Right lobe of liver (tissue), 6 donors: ENCODE measurements around the gene DDX6. TPM values are rescaled to one million over a fixed set of nuclear protein-coding genes. Genes with fewer than 3 reads are reported as not detected.
"Not testable (repeated sequence)": the region's sequence is repeated elsewhere in the genome, so short reads cannot be mapped to it uniquely, and the experiment has no call there.

Source experiments
- ATAC-seq, 4 donors: fragments of 200-7000 bp; cut with Tn5 transposase; one replicate each; pipeline ENCODE4 v1.9.1; 2020; ENCODE audit warnings: mild to moderate bottlenecking in 4 of 4, moderate library complexity in 4 of 4
- DNase-seq, 3 donors: peaks; one replicate each; pipeline ENCODE4 v3.0.0-alpha.2; 2020
- H3K27ac ChIP-seq, 3 donors: fragments of 200-600 bp; one replicate each; pipeline ENCODE4 v1.8.0; 2022
- H3K27me3 ChIP-seq, 2 donors: fragments of 200-600 bp; one replicate each; pipeline ENCODE4 v1.8.0; 2022
- H3K36me3 ChIP-seq, 4 donors: fragments of 200-600 bp; sonication (generic) in 1 of 4; one replicate each; pipeline versions ENCODE4 v1.5.1 to v1.8.0; 2017 to 2022; ENCODE audit warnings: control low read depth in 1 of 4
- H3K4me1 ChIP-seq, 4 donors: fragments of 200-600 bp; sonication (generic) in 1 of 4; one replicate each; pipeline versions ENCODE4 v1.5.1 to v1.8.0; 2017 to 2022; ENCODE audit warnings: control low read depth in 1 of 4
- H3K4me3 ChIP-seq, 3 donors: fragments of 200-600 bp; one replicate each; pipeline ENCODE4 v1.8.0; 2022
- H3K9me3 ChIP-seq, 4 donors: fragments of 200-600 bp; sonication (generic) in 1 of 4; one replicate each; pipeline versions ENCODE4 v1.5.1 to v1.8.0; 2017 to 2022; ENCODE audit warnings: control low read depth in 1 of 4
- POLR2A ChIP-seq: fragments of 450-650 bp; IDR thresholded peaks from one replicate; pipeline ENCODE4 v1.6.1; 2017; ENCODE audit warnings: antibody characterized with exemption, mild to moderate bottlenecking
- WGBS: methylation state at CpG from one replicate; pipeline ENCODE4 v1.1.6; 2018; ENCODE audit warnings: low coverage, low lambda C conversion rate; ENCODE audit not compliant: insufficient coverage; ENCODE audit errors: missing lambda C conversion rate; 5-methylcytosine and 5-hydroxymethylcytosine counted together
- intact Hi-C, 2 donors: fragments of 100-400 bp; cut with DNase I; formaldehyde crosslinking; loops; one replicate each; pipeline versions ENCODE4 v1.11.2 to v1.14.1; 2022
- total RNA-seq, 6 experiments: library from RNA; depleted of rRNA in 2 of 6; stranded (reverse); fragments of >200 nt in 2 of 6; fragmentation: NEBNext Ultra II Directional in 3 of 6; extraction: Animal tissue kit (Norgen Biotek cat#: 25700) in 3 of 6; gene quantifications; one replicate each; pipeline versions ENCODE4 v1.1.0 to v1.2.4, GENCODE V29; 2016 to 2023
- TF ChIP-seq, protein P1 (sequence below), 4 donors: fragments of 200-600 bp in 3 of 4; fragments of 450-650 bp in 1 of 4; IDR thresholded peaks; one replicate each; pipeline versions ENCODE4 v1.5.1 to v1.8.0; 2016 to 2022; ENCODE audit warnings: antibody characterized with exemption in 4 of 4, mild to moderate bottlenecking in 2 of 4
- donor health status: DM: no; HTN: yes; CAD: no.
- donor health status: DM: no; HTN: no; CAD: no.
- donor health status: DM: no; HTN: no; CAD: no.
- donor health status: DM: no; HTN: yes; CAD: no.
- donor health status: DM: no; HTN: yes; CAD: no.

The DDX6 gene
- total RNA-seq, 6 experiments from 2014 or later, result 37.9 to 46.1 (median 43.3) TPM

DNA sequence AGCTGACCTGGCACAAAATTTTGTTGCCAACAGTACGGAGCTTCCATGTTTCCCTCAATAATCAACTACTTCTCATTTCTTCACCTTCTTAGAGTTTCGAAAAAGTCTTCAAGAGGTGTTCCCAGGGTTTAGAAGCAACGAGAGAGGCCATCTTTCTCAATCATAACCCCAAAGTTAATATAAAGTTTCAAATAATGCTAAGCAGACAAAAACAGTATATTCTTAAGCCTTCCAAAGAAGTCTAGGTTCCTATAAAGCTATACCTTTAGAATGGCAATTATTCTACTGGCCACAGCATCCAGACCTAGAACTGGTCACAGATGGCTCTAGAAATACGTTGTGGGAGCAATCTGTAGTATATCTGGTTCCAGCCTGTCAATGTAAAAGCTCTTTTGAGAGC, 16.9 kb downstream of the DDX6 start:
- H3K36me3 ChIP-seq, result peaks cover 0 to 52% (median 20%) of the 10 kb centered on the region in 4 donors
- intact Hi-C loops, result no loop called here
- no peak overlapping the region for H3K27ac ChIP-seq
- H3K4me3 ChIP-seq, result no peak overlapping the region
- DNase-seq (no peak), ATAC-seq (no peak)
- WGBS, result 58% methylated on average over 4 of the region's 4 CpGs
- H3K27me3 ChIP-seq, result no peaks in the 10 kb centered on the region
- peaks cover 0 to 50% (median 11%) of the 10 kb centered on the region in 4 donors for H3K4me1 ChIP-seq
- H3K9me3 ChIP-seq, result no peaks in the 10 kb centered on the region
- no peak for TF ChIP-seq POLR2A
- TF ChIP-seq, protein P1, sequence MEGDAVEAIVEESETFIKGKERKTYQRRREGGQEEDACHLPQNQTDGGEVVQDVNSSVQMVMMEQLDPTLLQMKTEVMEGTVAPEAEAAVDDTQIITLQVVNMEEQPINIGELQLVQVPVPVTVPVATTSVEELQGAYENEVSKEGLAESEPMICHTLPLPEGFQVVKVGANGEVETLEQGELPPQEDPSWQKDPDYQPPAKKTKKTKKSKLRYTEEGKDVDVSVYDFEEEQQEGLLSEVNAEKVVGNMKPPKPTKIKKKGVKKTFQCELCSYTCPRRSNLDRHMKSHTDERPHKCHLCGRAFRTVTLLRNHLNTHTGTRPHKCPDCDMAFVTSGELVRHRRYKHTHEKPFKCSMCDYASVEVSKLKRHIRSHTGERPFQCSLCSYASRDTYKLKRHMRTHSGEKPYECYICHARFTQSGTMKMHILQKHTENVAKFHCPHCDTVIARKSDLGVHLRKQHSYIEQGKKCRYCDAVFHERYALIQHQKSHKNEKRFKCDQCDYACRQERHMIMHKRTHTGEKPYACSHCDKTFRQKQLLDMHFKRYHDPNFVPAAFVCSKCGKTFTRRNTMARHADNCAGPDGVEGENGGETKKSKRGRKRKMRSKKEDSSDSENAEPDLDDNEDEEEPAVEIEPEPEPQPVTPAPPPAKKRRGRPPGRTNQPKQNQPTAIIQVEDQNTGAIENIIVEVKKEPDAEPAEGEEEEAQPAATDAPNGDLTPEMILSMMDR (IDR thresholded peaks at IDR 0.05), result no peak

DNA sequence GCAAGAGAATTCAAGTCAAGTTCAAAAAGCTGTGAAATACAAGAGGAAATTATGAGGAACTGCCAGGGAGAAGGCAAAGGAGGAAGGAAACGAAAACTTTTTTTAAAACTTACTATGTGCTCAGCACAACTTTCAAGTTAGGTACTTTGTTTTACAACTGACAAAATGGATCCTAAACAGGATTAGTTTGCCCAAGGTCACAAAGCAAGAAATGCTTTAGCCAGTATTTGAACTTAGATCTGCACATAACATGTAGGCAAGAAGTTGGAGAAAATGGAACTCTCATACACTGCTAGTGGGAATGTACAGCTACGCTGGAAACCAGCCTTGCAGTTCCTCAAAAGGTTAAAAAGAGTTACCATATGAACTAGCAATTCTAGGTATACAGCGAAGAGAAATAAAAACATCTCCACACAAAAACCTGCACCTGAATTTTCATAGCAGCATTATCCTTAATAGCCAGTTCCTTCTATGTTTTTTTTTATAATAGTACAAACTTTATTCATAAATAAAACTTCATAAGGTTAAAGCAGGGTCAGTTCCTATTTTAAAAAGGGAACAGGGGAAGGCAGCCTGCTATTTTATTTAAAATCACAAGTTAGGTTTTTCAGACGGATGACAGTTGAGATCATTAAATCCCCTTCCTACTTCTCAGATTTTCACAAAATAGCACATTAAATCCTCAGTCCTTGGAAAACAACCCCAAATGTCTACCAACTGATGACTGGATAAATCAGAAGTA, 19.2 kb downstream of the DDX6 start:
- Histone ChIP-seq H3K4me1 (peaks cover 0 to 64% (median 16%) of the 10 kb centered on the region in 4 donors), H3K27me3 (no peaks in the 10 kb centered on the region), H3K27ac (peak overlapping the region in 1 of 3 donors; percentile 24), H3K36me3 (peaks cover 0 to 36% (median 9%) of the 10 kb centered on the region in 4 donors), H3K4me3 (no peak overlapping the region), H3K9me3 (no peaks in the 10 kb centered on the region)
- intact Hi-C loops, result no loop called here
- WGBS, result 51% methylated on average over 4 of the region's 4 CpGs
- DNase-seq (no peak), ATAC-seq (peak in 2 of 4 donors; percentile 24 to 33)
- no peak for TF ChIP-seq POLR2A
- TF ChIP-seq, protein P1 (IDR thresholded peaks at IDR 0.05), result no peak

DNA sequence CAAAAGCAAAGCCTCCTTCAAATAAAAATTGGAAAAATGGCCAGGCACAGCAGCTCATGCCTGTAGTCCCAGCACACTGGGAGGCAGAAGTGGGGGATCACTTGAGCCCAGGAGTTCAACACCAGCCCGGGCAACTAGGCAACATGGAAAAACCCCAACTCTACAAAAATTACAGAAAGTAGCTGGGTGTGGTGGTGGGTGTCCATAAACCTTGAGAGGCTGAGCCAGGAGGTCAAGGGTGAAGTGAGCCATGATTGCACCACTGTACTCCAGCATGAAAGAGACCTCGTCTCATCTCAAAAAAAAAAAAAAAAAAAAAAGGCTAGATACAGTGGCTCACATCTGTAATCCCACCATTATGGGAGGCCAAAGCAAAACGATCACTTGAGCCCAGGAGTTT, 22.3 kb downstream of the DDX6 start:
- Histone ChIP-seq H3K4me3 (no peak overlapping the region), H3K4me1 (peaks cover 0 to 55% (median 16%) of the 10 kb centered on the region in 4 donors), H3K27me3 (no peaks in the 10 kb centered on the region), H3K36me3 (peaks cover 4 to 35% (median 8%) of the 10 kb centered on the region in 4 donors), H3K27ac (no peak overlapping the region), H3K9me3 (no peaks in the 10 kb centered on the region)
- DNase-seq (no peak), ATAC-seq (peak in 3 of 4 donors; percentile 38 to 71 (median 38))
- intact Hi-C loops, result no loop called here
- no peak for TF ChIP-seq POLR2A
- TF ChIP-seq, protein P1 (IDR thresholded peaks at IDR 0.05), result no peak
- 41% methylated on average over 3 of the region's 3 CpGs for WGBS

DNA sequence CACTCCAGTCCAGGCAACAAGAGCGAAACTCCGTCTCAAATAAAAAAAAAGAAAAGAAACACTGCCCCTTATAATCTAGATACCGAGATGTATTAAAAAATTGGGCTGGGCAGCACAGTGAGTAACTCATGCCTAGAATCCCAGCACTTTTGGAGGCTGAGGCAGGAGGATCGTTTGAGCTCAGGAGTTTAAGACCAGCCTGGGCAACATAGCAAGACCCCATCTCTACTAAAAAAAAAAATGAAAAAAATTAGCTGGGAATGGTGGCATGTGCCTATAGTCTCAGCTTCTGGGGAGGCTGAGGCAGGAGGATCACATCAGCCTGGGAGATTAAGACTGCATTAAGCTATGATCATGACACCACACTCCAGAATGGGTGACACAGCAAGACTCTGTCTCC, 24.9 kb downstream of the DDX6 start:
- Histone ChIP-seq H3K27ac (no peak overlapping the region), H3K9me3 (no peaks in the 10 kb centered on the region), H3K4me1 (peaks cover 0 to 35% (median 13%) of the 10 kb centered on the region in 4 donors), H3K36me3 (peaks cover 14 to 58% (median 22%) of the 10 kb centered on the region in 4 donors), H3K4me3 (no peak overlapping the region), H3K27me3 (no peaks in the 10 kb centered on the region)
- TF ChIP-seq, protein P1 (IDR thresholded peaks at IDR 0.05), result no peak
- TF ChIP-seq POLR2A, result no peak
- intact Hi-C loops, result no loop called here
- WGBS, result 80% methylated on average over 3 of the region's 4 CpGs
- ATAC-seq, result no peak
- no peak for DNase-seq

DNA sequence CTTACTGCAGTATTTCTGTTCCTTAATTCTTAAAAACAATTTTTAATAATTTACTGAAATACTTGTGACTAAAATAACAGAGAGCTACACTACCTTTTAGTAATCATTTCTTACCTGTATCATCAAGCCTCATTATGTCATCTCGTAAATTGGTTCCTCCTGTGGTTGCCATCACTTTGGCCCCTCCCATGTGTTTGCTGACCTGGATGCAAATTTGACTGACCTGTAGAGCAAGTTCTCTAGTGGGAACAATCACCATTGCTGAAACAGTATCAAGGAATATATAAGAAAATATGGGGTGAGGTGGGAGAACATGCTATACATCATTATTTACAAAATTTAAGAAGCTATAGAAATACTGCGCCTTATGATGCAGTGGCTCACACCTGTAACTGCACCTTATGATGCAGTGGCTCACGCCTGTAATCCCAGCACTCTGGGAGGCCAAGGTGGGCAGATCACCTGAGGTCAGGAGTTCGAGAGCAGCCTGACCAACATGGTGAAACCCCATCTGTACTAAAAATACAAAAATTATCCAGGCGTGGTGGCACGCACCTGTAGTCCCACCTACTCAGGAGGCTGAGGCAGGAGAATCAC, 25.8 kb downstream of the DDX6 start:
- Histone ChIP-seq H3K36me3 (peaks cover 17 to 66% (median 26%) of the 10 kb centered on the region in 4 donors), H3K4me1 (peaks cover 0 to 34% (median 13%) of the 10 kb centered on the region in 4 donors)
- H3K9me3 ChIP-seq, intact Hi-C loops, H3K27ac ChIP-seq, H3K4me3 ChIP-seq, H3K27me3 ChIP-seq, ATAC-seq, DNase-seq: not testable (repeated sequence)
- 65% methylated on average over 4 of the region's 6 CpGs for WGBS
